ENCODE results near the gene C3orf20. TPM values are rescaled to one million over a fixed set of nuclear protein-coding genes. Genes with fewer than 3 reads are reported as not detected.
A peak's percentile ranks its signal among the peaks of the same experiment; 100 is the strongest.

The C3orf20 gene
- total RNA-seq, 1 donor from 2014 or later = 0.13 TPM

DNA sequence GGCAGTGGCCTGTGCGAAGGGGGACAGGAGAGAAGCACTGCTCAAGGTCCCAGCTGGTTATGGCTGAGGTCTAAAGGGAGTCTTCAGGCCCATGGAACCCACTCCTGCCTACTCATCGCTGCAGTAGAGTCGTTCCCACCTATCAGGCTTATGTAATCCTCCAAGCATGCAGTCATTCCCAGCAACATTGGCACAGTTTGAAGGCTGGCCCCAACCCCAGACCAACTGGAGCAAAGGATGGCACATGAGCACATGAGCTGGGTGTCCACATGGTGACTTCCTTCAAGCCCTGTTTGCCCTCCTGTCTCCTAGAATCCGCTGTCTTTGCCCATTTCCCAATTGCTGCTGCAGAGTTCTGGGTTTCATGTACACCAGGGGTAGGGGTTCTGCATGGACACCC is 83.4 kb downstream of the C3orf20 start:
- peaks cover 5% of the 10 kb centered on the region for H3K36me3 Mint-ChIP-seq (ENCODE audit: low read depth, unreplicated experiment)

DNA sequence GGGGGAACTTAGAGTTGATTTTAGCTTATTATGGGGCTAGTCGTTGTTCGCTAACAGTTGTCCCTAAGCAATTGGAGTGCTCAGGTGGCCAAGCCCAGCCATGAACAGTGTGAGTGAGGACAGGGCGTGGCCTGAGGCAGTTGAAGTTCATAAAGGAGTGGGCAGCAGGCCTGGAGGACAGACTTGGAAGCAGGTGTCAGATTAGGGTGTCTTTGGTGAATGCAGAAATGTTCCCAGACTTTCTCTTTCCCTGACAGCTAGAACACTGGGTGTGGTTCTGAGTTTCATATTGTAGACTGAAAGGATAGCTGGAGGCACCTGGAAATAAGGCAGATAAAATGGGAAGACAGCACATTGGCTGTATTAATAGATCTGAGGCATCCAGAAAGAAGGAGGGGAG is 84.0 kb downstream of the C3orf20 start:
- Mint-ChIP-seq H3K4me3 (ENCODE audit: unreplicated experiment) (peak overlapping the region; percentile 42), H3K27ac (ENCODE audit: unreplicated experiment) (peak overlapping the region; percentile 48), H3K36me3 (ENCODE audit: low read depth, unreplicated experiment) (peaks cover 5% of the 10 kb centered on the region), H3K4me1 (ENCODE audit: unreplicated experiment) (peaks cover 65% of the 10 kb centered on the region), H3K9me3 (ENCODE audit: unreplicated experiment) (no peaks in the 10 kb centered on the region), H3K27me3 (ENCODE audit: unreplicated experiment) (peaks cover 21% of the 10 kb centered on the region)
- DNase-seq (ENCODE audit: low spot score) = no peak
- TF ChIP-seq CTCF (IDR thresholded peaks at IDR 0.05; ENCODE audit: unreplicated experiment) = no peak

More for the DNA sequence above, 83.4 kb downstream of the C3orf20 start:
- Mint-ChIP-seq H3K4me3 (ENCODE audit: unreplicated experiment) (no peak overlapping the region), H3K27me3 (ENCODE audit: unreplicated experiment) (peaks cover 19% of the 10 kb centered on the region), H3K27ac (ENCODE audit: unreplicated experiment) (no peak overlapping the region), H3K9me3 (ENCODE audit: unreplicated experiment) (no peaks in the 10 kb centered on the region), H3K4me1 (ENCODE audit: unreplicated experiment) (peaks cover 62% of the 10 kb centered on the region)
- TF ChIP-seq CTCF (IDR thresholded peaks at IDR 0.05; ENCODE audit: unreplicated experiment) = no peak
- DNase-seq (ENCODE audit: low spot score) = no peak

- Mint-ChIP-seq H3K36me3 (ENCODE audit: low read depth, unreplicated experiment) (peaks cover 5% of the 10 kb centered on the region), H3K27me3 (ENCODE audit: unreplicated experiment) (peaks cover 21% of the 10 kb centered on the region), H3K27ac (ENCODE audit: unreplicated experiment) (peak overlapping the region; percentile 82), H3K4me3 (ENCODE audit: unreplicated experiment) (no peak overlapping the region), H3K9me3 (ENCODE audit: unreplicated experiment) (no peaks in the 10 kb centered on the region), H3K4me1 (ENCODE audit: unreplicated experiment) (peaks cover 65% of the 10 kb centered on the region)
- DNase-seq (ENCODE audit: low spot score) = no peak
- no peak for TF ChIP-seq CTCF (IDR thresholded peaks at IDR 0.05; ENCODE audit: unreplicated experiment)
Observed at GRCh38 chr3:14760185-14760584, 85.2 kb downstream of the C3orf20 start.

GRCh38 chr3:14761121-14761672 is 86.3 kb downstream of the C3orf20 start:
- Mint-ChIP-seq H3K9me3 (ENCODE audit: unreplicated experiment) (no peaks in the 10 kb centered on the region), H3K36me3 (ENCODE audit: low read depth, unreplicated experiment) (peaks cover 5% of the 10 kb centered on the region), H3K4me1 (ENCODE audit: unreplicated experiment) (peaks cover 65% of the 10 kb centered on the region), H3K4me3 (ENCODE audit: unreplicated experiment) (peak overlapping the region; percentile 47), H3K27me3 (ENCODE audit: unreplicated experiment) (peaks cover 24% of the 10 kb centered on the region), H3K27ac (ENCODE audit: unreplicated experiment) (peak overlapping the region; percentile 98)
- no peak for TF ChIP-seq CTCF (IDR thresholded peaks at IDR 0.05; ENCODE audit: unreplicated experiment)
- peak; percentile 72 for DNase-seq (ENCODE audit: low spot score)

DNA sequence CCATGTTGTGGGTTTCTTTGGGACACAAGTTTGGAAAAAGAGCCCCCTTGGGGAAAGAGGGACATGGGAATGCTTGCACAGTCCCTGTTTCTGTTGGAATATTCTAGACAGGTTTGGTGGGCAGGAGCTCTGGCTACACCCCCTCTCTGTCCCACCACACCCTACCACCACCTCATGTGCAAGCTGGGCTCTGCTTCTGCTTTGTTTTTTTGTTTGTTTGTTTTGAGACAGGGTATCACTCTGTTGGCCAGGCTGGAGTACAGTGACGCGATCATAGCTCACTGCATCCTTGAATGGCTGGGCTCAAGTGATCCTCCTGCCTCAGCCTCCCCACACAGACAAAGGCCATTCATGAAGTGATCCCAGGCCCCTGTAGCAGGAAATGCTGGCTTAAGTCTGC is 86.9 kb downstream of the C3orf20 start:
- no peak overlapping the region for H3K4me3 Mint-ChIP-seq (ENCODE audit: unreplicated experiment)
- H3K36me3 Mint-ChIP-seq (ENCODE audit: low read depth, unreplicated experiment) = peaks cover 3% of the 10 kb centered on the region
- H3K27ac Mint-ChIP-seq (ENCODE audit: unreplicated experiment) = peak overlapping the region; percentile 92
- no peak for DNase-seq (ENCODE audit: low spot score)
- peaks cover 21% of the 10 kb centered on the region for H3K27me3 Mint-ChIP-seq (ENCODE audit: unreplicated experiment)
- no peak for TF ChIP-seq CTCF (IDR thresholded peaks at IDR 0.05; ENCODE audit: unreplicated experiment)
- H3K4me1 Mint-ChIP-seq (ENCODE audit: unreplicated experiment) = peaks cover 59% of the 10 kb centered on the region
- H3K9me3 Mint-ChIP-seq (ENCODE audit: unreplicated experiment) = no peaks in the 10 kb centered on the region
